DMS153 treated with DMSO at 0.1 percent for 48 hours (cell line): ENCODE results near the gene RERE.

Experiments
- DNase-seq: peaks from one replicate; lab custom pipeline; 2025; ENCODE audit not compliant: unreplicated experiment; lab: John Stamatoyannopoulos, UW

Gene RERE

GRCh38 chr1:8437347-8437746 lies 380.1 kb downstream of the RERE start:
- no peak for DNase-seq

- DNase-seq, result no peak
These were observed 381.8 kb downstream of the RERE start for GRCh38 chr1:8435569-8436071.

- no peak for DNase-seq
These were observed 383.3 kb downstream of the RERE start for GRCh38 chr1:8434101-8434500.

GRCh38 chr1:8431784-8432183 lies 385.7 kb downstream of the RERE start:
- no peak for DNase-seq

GRCh38 chr1:8431019-8431418 lies 386.4 kb downstream of the RERE start:
- DNase-seq, result no peak

GRCh38 chr1:8430476-8430875 lies 387.0 kb downstream of the RERE start:
- no peak for DNase-seq

- DNase-seq, result no peak
These were observed 387.8 kb downstream of the RERE start for GRCh38 chr1:8429549-8430110.

GRCh38 chr1:8428441-8428840 lies 389.0 kb downstream of the RERE start:
- no peak for DNase-seq

GRCh38 chr1:8427986-8428385 lies 389.5 kb downstream of the RERE start:
- no peak for DNase-seq

- no peak for DNase-seq
These were observed 389.9 kb downstream of the RERE start for GRCh38 chr1:8427493-8427892.

- no peak for DNase-seq
These were observed 390.4 kb downstream of the RERE start for GRCh38 chr1:8426996-8427395.

- no peak for DNase-seq
These were observed 391.7 kb downstream of the RERE start for GRCh38 chr1:8425781-8426161.

GRCh38 chr1:8425150-8425780 lies 392.2 kb downstream of the RERE start:
- DNase-seq, result no peak

- no peak for DNase-seq
These were observed 392.8 kb downstream of the RERE start for GRCh38 chr1:8424539-8425116.

- DNase-seq, result peak; percentile 60
These were observed 393.5 kb downstream of the RERE start for GRCh38 chr1:8423692-8424538.

GRCh38 chr1:8423269-8423691 lies 394.2 kb downstream of the RERE start:
- no peak for DNase-seq

GRCh38 chr1:8422510-8423268 lies 394.8 kb downstream of the RERE start:
- no peak for DNase-seq

GRCh38 chr1:8421721-8422120 lies 395.7 kb downstream of the RERE start:
- DNase-seq, result no peak

GRCh38 chr1:8420318-8420717 lies 397.1 kb downstream of the RERE start:
- no peak for DNase-seq

- DNase-seq, result no peak
These were observed 397.6 kb downstream of the RERE start for GRCh38 chr1:8419861-8420260.

GRCh38 chr1:8419172-8419571 lies 398.3 kb downstream of the RERE start:
- DNase-seq, result no peak
